HG03064 (cell line): ENCODE data around the gene SMIM22.
A peak's percentile ranks its signal among the peaks of the same experiment; 100 is the strongest.
"Not testable (repeated sequence)": the region's sequence is repeated elsewhere in the genome, so short reads cannot be mapped to it uniquely, and the experiment has no call there.

Experiments used
- ATAC-seq: cut with Tn5 transposase; IDR thresholded peaks from one replicate; pipeline ENCODE4 v1.9.1; 2021; ENCODE audit warnings: low read depth; ENCODE audit not compliant: unreplicated experiment

The SMIM22 gene

GRCh38 chr16:4768549-4769305 is 26.4 kb upstream of the SMIM22 start:
- peak; percentile 51 for ATAC-seq

GRCh38 chr16:4769306-4769638 is 25.9 kb upstream of the SMIM22 start:
- ATAC-seq, result no peak

GRCh38 chr16:4771646-4772045 is 23.5 kb upstream of the SMIM22 start:
- no peak for ATAC-seq

- no peak for ATAC-seq
Observed at GRCh38 chr16:4772351-4772750, 22.8 kb upstream of the SMIM22 start.

GRCh38 chr16:4775005-4775404 is 20.2 kb upstream of the SMIM22 start:
- ATAC-seq, result no peak

GRCh38 chr16:4776141-4776705 is 18.9 kb upstream of the SMIM22 start:
- ATAC-seq, result no peak

GRCh38 chr16:4777339-4778049 is 17.7 kb upstream of the SMIM22 start:
- no peak for ATAC-seq

- ATAC-seq, result no peak
Observed at GRCh38 chr16:4778050-4778392, 17.1 kb upstream of the SMIM22 start.

GRCh38 chr16:4780235-4780634 is 14.9 kb upstream of the SMIM22 start:
- ATAC-seq, result no peak

GRCh38 chr16:4783251-4783950 is 11.8 kb upstream of the SMIM22 start:
- ATAC-seq, result no peak

GRCh38 chr16:4783951-4784336 is 11.2 kb upstream of the SMIM22 start:
- no peak for ATAC-seq

GRCh38 chr16:4784444-4784987 is 10.7 kb upstream of the SMIM22 start:
- not testable (repeated sequence) for ATAC-seq

GRCh38 chr16:4785758-4786433 is 9.3 kb upstream of the SMIM22 start:
- no peak for ATAC-seq

- ATAC-seq, result no peak
Observed at GRCh38 chr16:4787068-4787467, 8.1 kb upstream of the SMIM22 start.

GRCh38 chr16:4787627-4788482 is 7.3 kb upstream of the SMIM22 start, which contains the start of gene SEPTIN12:
SEPTIN12 (minus strand) TSS chr16:4788345; CDS start chr16:4787645, 700 bp downstream.
- no peak for ATAC-seq

- no peak for ATAC-seq
Observed at GRCh38 chr16:4788489-4788889, 6.7 kb upstream of the SMIM22 start.

GRCh38 chr16:4788910-4789309 is 6.3 kb upstream of the SMIM22 start:
- no peak for ATAC-seq

GRCh38 chr16:4790261-4790660 is 4.9 kb upstream of the SMIM22 start:
- no peak for ATAC-seq

- no peak for ATAC-seq
Observed at GRCh38 chr16:4790871-4791270, 4.3 kb upstream of the SMIM22 start.
